Measurements from ENCODE around the gene CACNA1C. TPM values are rescaled to one million over a fixed set of nuclear protein-coding genes. Genes with fewer than 3 reads are reported as not detected.

Gene CACNA1C
- polyA plus RNA-seq, 1 of the 3 experiments (the other 2 are of a cell fraction), result 1.5 TPM

GRCh38 chr12:2666411-2666810 is 613.6 kb downstream of the CACNA1C start:
- CTCF ChIA-PET, result no interaction called here

More at GRCh38 chr12:2666411-2666810, 613.6 kb downstream of the CACNA1C start:
- POLR2A ChIA-PET, result no interaction called here
- 73% methylated on average over 8 of the region's 11 CpGs for WGBS (ENCODE audit: low lambda C conversion rate)
- no peak for DNase-seq
- Histone ChIP-seq H2AFZ (ENCODE audit: low read depth) (no peak overlapping the region), H3K27me3 (ENCODE audit: insufficient read depth) (no peaks in the 10 kb centered on the region; the same call in 1 of the 2 replicates), H4K20me1 (ENCODE audit: insufficient read depth) (no peaks in the 10 kb centered on the region), H3F3A (replicated peaks; ENCODE audit: insufficient read depth) (no peaks in the 10 kb centered on the region), H3K4me3 (ENCODE audit: low read depth in 2 of 2, low read length in 1 of 2) (no peak overlapping the region), H3K27ac (ENCODE audit: low read depth in 2 of 2, low read length in 1 of 2) (no peak overlapping the region), H3K9me2 (no peaks in the 10 kb centered on the region), H3K36me3 (replicated peaks in 1 of 2; ENCODE audit: control insufficient read depth in 1 of 2, insufficient read depth in 2 of 2, low read length in 1 of 2) (peaks cover 0 to 6% of the 10 kb centered on the region in 2 experiments), H3K4me2 (no peak overlapping the region), H3K9ac (no peak overlapping the region), H3K9me3 (no peaks in the 10 kb centered on the region), H3K79me2 (ENCODE audit: insufficient read depth) (no peaks in the 10 kb centered on the region), H3K4me1 (ENCODE audit: control insufficient read depth in 1 of 2, insufficient read depth in 2 of 2, low read depth in 1 of 2, low read length in 1 of 2) (no peaks in the 10 kb centered on the region)
- TF ChIP-seq ELF1 (IDR thresholded peaks at IDR 0.05), result no peak
- no peak for TF ChIP-seq CHD2 (IDR thresholded peaks at IDR 0.05; ENCODE audit: low read length, partially characterized antibody)
- no peak for TF ChIP-seq NRF1 (IDR thresholded peaks at IDR 0.05; ENCODE audit: low read depth, low read length)
- TF ChIP-seq MXI1 (IDR thresholded peaks at IDR 0.05; ENCODE audit: low read depth, low read length), result no peak
- TF ChIP-seq, protein P1, sequence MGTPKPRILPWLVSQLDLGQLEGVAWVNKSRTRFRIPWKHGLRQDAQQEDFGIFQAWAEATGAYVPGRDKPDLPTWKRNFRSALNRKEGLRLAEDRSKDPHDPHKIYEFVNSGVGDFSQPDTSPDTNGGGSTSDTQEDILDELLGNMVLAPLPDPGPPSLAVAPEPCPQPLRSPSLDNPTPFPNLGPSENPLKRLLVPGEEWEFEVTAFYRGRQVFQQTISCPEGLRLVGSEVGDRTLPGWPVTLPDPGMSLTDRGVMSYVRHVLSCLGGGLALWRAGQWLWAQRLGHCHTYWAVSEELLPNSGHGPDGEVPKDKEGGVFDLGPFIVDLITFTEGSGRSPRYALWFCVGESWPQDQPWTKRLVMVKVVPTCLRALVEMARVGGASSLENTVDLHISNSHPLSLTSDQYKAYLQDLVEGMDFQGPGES (IDR thresholded peaks at IDR 0.05; ENCODE audit: low read depth, low read length), result no peak
- no peak for TF ChIP-seq EP300 (IDR thresholded peaks at IDR 0.05; ENCODE audit: borderline replicate concordance in 1 of 2, low read depth in 1 of 2, low read length in 1 of 2)
- no peak for TF ChIP-seq SMC3 (IDR thresholded peaks at IDR 0.05; ENCODE audit: low read depth, low read length)
- TF ChIP-seq USF2 (IDR thresholded peaks at IDR 0.05; ENCODE audit: borderline replicate concordance, low read depth, low read length), result no peak
- TF ChIP-seq GABPA (IDR thresholded peaks at IDR 0.05; ENCODE audit: low read depth), result no peak
- TF ChIP-seq FOXM1 (IDR thresholded peaks at IDR 0.05; ENCODE audit: low read depth), result no peak
- no peak for TF ChIP-seq MAX (IDR thresholded peaks at IDR 0.05; ENCODE audit: low read depth)
- TF ChIP-seq JUND (IDR thresholded peaks at IDR 0.05), result no peak
- no peak for TF ChIP-seq RCOR1 (IDR thresholded peaks at IDR 0.05; ENCODE audit: low read length)
- TF ChIP-seq TEAD4 (IDR thresholded peaks at IDR 0.05; ENCODE audit: borderline replicate concordance, insufficient read depth), result no peak
- no peak for TF ChIP-seq GATA2 (CRISPR knock-in tag; IDR thresholded peaks at IDR 0.05)
- no peak for TF ChIP-seq TCF12 (IDR thresholded peaks at IDR 0.05)
- no peak for TF ChIP-seq FOSL2 (IDR thresholded peaks at IDR 0.05; ENCODE audit: borderline replicate concordance, low read depth)
- TF ChIP-seq, protein P2, sequence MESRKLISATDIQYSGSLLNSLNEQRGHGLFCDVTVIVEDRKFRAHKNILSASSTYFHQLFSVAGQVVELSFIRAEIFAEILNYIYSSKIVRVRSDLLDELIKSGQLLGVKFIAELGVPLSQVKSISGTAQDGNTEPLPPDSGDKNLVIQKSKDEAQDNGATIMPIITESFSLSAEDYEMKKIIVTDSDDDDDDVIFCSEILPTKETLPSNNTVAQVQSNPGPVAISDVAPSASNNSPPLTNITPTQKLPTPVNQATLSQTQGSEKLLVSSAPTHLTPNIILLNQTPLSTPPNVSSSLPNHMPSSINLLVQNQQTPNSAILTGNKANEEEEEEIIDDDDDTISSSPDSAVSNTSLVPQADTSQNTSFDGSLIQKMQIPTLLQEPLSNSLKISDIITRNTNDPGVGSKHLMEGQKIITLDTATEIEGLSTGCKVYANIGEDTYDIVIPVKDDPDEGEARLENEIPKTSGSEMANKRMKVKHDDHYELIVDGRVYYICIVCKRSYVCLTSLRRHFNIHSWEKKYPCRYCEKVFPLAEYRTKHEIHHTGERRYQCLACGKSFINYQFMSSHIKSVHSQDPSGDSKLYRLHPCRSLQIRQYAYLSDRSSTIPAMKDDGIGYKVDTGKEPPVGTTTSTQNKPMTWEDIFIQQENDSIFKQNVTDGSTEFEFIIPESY (IDR thresholded peaks at IDR 0.05; ENCODE audit: borderline replicate concordance, low read depth), result no peak
